HUES64 (cell line): ENCODE data around the gene CDH12.
"Not testable (repeated sequence)": the region's sequence is repeated elsewhere in the genome, so short reads cannot be mapped to it uniquely, and the experiment has no call there.

ENCODE experiments used
- H3K27ac ChIP-seq: 2 replicates; pipeline ENCODE4 v1.7.0; 2013; ENCODE audit warnings: low read depth, low read length, inconsistent platforms
- H3K27me3 ChIP-seq: 2 replicates; pipeline ENCODE4 v1.6.1; 2013; ENCODE audit warnings: mild to moderate bottlenecking, low read length; ENCODE audit not compliant: insufficient read depth
- H3K36me3 ChIP-seq: 2 replicates; pipeline ENCODE4 v1.6.1; 2013; ENCODE audit warnings: mild to moderate bottlenecking, low read length; ENCODE audit not compliant: insufficient read depth
- H3K4me1 ChIP-seq: 2 replicates; pipeline ENCODE4 v1.6.1; 2013; ENCODE audit warnings: mild to moderate bottlenecking, low read length, moderate library complexity; ENCODE audit not compliant: insufficient read depth
- H3K4me3 ChIP-seq: 2 replicates; pipeline ENCODE4 v1.5.1; 2013; ENCODE audit warnings: mild to moderate bottlenecking, low read length, moderate library complexity
- H3K9ac ChIP-seq: 2 replicates; pipeline ENCODE4 v1.6.1; 2013; ENCODE audit warnings: mild to moderate bottlenecking, low read depth, low read length
- H3K9me3 ChIP-seq: 2 replicates; pipeline ENCODE4 v1.6.1; 2013; ENCODE audit warnings: low read depth, low read length; ENCODE audit not compliant: insufficient read depth
- WGBS: fragments of 150-250, 120-280 bp; methylation state at CpG from one replicate; pipeline ENCODE4 v1.1.7; 2013; ENCODE audit warnings: missing lambda C conversion rate; 5-methylcytosine and 5-hydroxymethylcytosine counted together

Gene CDH12

GRCh38 chr5:22572941-22573340, 280.2 kb downstream of the CDH12 start:
- Histone ChIP-seq H3K36me3 (no peaks in the 10 kb centered on the region), H3K27ac (no peak overlapping the region), H3K4me1 (no peaks in the 10 kb centered on the region), H3K4me3 (no peak overlapping the region), H3K9me3 (no peaks in the 10 kb centered on the region), H3K27me3 (no peaks in the 10 kb centered on the region), H3K9ac (no peak overlapping the region)

- Histone ChIP-seq H3K4me3 (no peak overlapping the region), H3K27me3 (no peaks in the 10 kb centered on the region), H3K9ac (no peak overlapping the region), H3K4me1 (no peaks in the 10 kb centered on the region), H3K36me3 (no peaks in the 10 kb centered on the region), H3K9me3 (no peaks in the 10 kb centered on the region), H3K27ac (no peak overlapping the region)
Observed at GRCh38 chr5:22567983-22568382, 285.2 kb downstream of the CDH12 start.

GRCh38 chr5:22560147-22560546, 293.0 kb downstream of the CDH12 start:
- Histone ChIP-seq H3K4me1 (no peaks in the 10 kb centered on the region), H3K9ac (no peak overlapping the region), H3K27me3 (no peaks in the 10 kb centered on the region), H3K4me3 (no peak overlapping the region), H3K36me3 (no peaks in the 10 kb centered on the region), H3K27ac (no peak overlapping the region), H3K9me3 (no peaks in the 10 kb centered on the region)
- 91% methylated on average over 3 of the region's 3 CpGs for WGBS

- H3K4me1 ChIP-seq = no peaks in the 10 kb centered on the region
- WGBS = 92% methylated on average over 6 of the region's 6 CpGs
- no peak overlapping the region for H3K27ac ChIP-seq
Observed at GRCh38 chr5:22557251-22557650, 295.9 kb downstream of the CDH12 start.

GRCh38 chr5:22554475-22554874, 298.7 kb downstream of the CDH12 start:
- H3K4me3 ChIP-seq = no peak overlapping the region
- H3K27ac ChIP-seq = no peak overlapping the region
- H3K9ac ChIP-seq = no peak overlapping the region
- no peaks in the 10 kb centered on the region for H3K4me1 ChIP-seq
- H3K9me3 ChIP-seq = no peaks in the 10 kb centered on the region
- no peaks in the 10 kb centered on the region for H3K27me3 ChIP-seq
- H3K36me3 ChIP-seq = no peaks in the 10 kb centered on the region

More at GRCh38 chr5:22557251-22557650, 295.9 kb downstream of the CDH12 start:
- Histone ChIP-seq H3K27me3 (no peaks in the 10 kb centered on the region), H3K9ac (no peak overlapping the region), H3K4me3 (no peak overlapping the region), H3K36me3 (no peaks in the 10 kb centered on the region), H3K9me3 (no peaks in the 10 kb centered on the region)

GRCh38 chr5:22549876-22550671, 303.1 kb downstream of the CDH12 start:
- no peak overlapping the region for H3K27ac ChIP-seq
- no peak overlapping the region for H3K4me3 ChIP-seq
- no peak overlapping the region for H3K9ac ChIP-seq
- no peaks in the 10 kb centered on the region for H3K4me1 ChIP-seq
- H3K9me3 ChIP-seq = no peaks in the 10 kb centered on the region
- WGBS = 90% methylated on average over 4 of the region's 4 CpGs
- no peaks in the 10 kb centered on the region for H3K36me3 ChIP-seq
- no peaks in the 10 kb centered on the region for H3K27me3 ChIP-seq

- Histone ChIP-seq H3K4me1 (no peaks in the 10 kb centered on the region), H3K9ac (no peak overlapping the region), H3K27ac (no peak overlapping the region), H3K36me3 (no peaks in the 10 kb centered on the region), H3K27me3 (no peaks in the 10 kb centered on the region), H3K9me3 (peaks cover 10% of the 10 kb centered on the region; the same call in 1 of the 2 replicates), H3K4me3 (no peak overlapping the region)
- WGBS = 100% methylated on average over 1 of the region's 1 CpG
Observed at GRCh38 chr5:22542340-22542739, 310.8 kb downstream of the CDH12 start.

- H3K9me3 ChIP-seq = peaks cover 16% of the 10 kb centered on the region
- no peaks in the 10 kb centered on the region for H3K36me3 ChIP-seq
- H3K27ac ChIP-seq = no peak overlapping the region
- no peak overlapping the region for H3K9ac ChIP-seq
- no peak overlapping the region for H3K4me3 ChIP-seq
- no peaks in the 10 kb centered on the region for H3K27me3 ChIP-seq
- no peaks in the 10 kb centered on the region for H3K4me1 ChIP-seq
- WGBS = 92% methylated on average over 1 of the region's 1 CpG
Observed at GRCh38 chr5:22541037-22541436, 312.1 kb downstream of the CDH12 start.

GRCh38 chr5:22539762-22540161, 313.4 kb downstream of the CDH12 start:
- no peaks in the 10 kb centered on the region for H3K36me3 ChIP-seq
- no peak overlapping the region for H3K4me3 ChIP-seq
- H3K4me1 ChIP-seq = no peaks in the 10 kb centered on the region
- no peak overlapping the region for H3K9ac ChIP-seq
- H3K27ac ChIP-seq = no peak overlapping the region
- WGBS = 100% methylated on average over 1 of the region's 1 CpG
- peaks cover 16% of the 10 kb centered on the region for H3K9me3 ChIP-seq
- no peaks in the 10 kb centered on the region for H3K27me3 ChIP-seq

- Histone ChIP-seq H3K4me1 (no peaks in the 10 kb centered on the region), H3K9ac (no peak overlapping the region), H3K36me3 (no peaks in the 10 kb centered on the region), H3K27ac (no peak overlapping the region), H3K9me3 (peaks cover 2% of the 10 kb centered on the region; the same call in 1 of the 2 replicates), H3K4me3 (no peak overlapping the region), H3K27me3 (no peaks in the 10 kb centered on the region)
- 95% methylated on average over 4 of the region's 4 CpGs for WGBS
Observed at GRCh38 chr5:22531986-22532385, 321.2 kb downstream of the CDH12 start.

- H3K4me1 ChIP-seq = no peaks in the 10 kb centered on the region
- H3K9me3 ChIP-seq = no peaks in the 10 kb centered on the region
- no peak overlapping the region for H3K27ac ChIP-seq
- H3K36me3 ChIP-seq = no peaks in the 10 kb centered on the region
- H3K9ac ChIP-seq = no peak overlapping the region
- no peak overlapping the region for H3K4me3 ChIP-seq
- 94% methylated on average over 3 of the region's 3 CpGs for WGBS
- no peaks in the 10 kb centered on the region for H3K27me3 ChIP-seq
Observed at GRCh38 chr5:22521521-22521920, 331.6 kb downstream of the CDH12 start.

- H3K4me1 ChIP-seq, H3K9me3 ChIP-seq, H3K27ac ChIP-seq, H3K36me3 ChIP-seq, H3K4me3 ChIP-seq, H3K27me3 ChIP-seq, H3K9ac ChIP-seq: not testable (repeated sequence)
- 97% methylated on average over 6 of the region's 7 CpGs for WGBS
Observed at GRCh38 chr5:22516497-22516896, 336.6 kb downstream of the CDH12 start.
